ENCODE data around the gene CMSS1. TPM values are rescaled to one million over a fixed set of nuclear protein-coding genes. Genes with fewer than 3 reads are reported as not detected.
A peak's percentile ranks its signal among the peaks of the same experiment; 100 is the strongest.

Gene CMSS1
- total RNA-seq, 1 experiment from 2014 or later = 70.6 TPM

GRCh38 chr3:99901200-99901926 is 83.7 kb downstream of the CMSS1 start:
- ATAC-seq = no peak
- CTCF ChIA-PET = interaction anchor here (1.4 kb wide), 1 partner anchor 19 kb away, joined by 3 read pairs; no protein-coding TSS in a partner anchor
- H3K27me3 Mint-ChIP-seq (ENCODE audit: low read depth) = no peaks in the 10 kb centered on the region

GRCh38 chr3:99902091-99902490 is 84.4 kb downstream of the CMSS1 start:
- Mint-ChIP-seq H3K4me1 (peaks cover 25% of the 10 kb centered on the region), H3K4me3 (no peak overlapping the region), H3K36me3 (no peaks in the 10 kb centered on the region), H3K9me3 (no peaks in the 10 kb centered on the region), H3K27me3 (ENCODE audit: low read depth) (no peaks in the 10 kb centered on the region), H3K27ac (no peak overlapping the region)
- DNase-seq (ENCODE audit: low spot score) = no peak
- ChIA-PET CTCF (interaction anchor here (1.4 kb wide), 1 partner anchor 18 kb away, joined by 3 read pairs; no protein-coding TSS in a partner anchor), POLR2A (no interaction called here)
- TF ChIP-seq CREB1 (CRISPR knock-in tag; IDR thresholded peaks at IDR 0.05) (no peak), SOX15 (CRISPR knock-in tag; IDR thresholded peaks at IDR 0.05) (no peak), FOXJ3 (CRISPR knock-in tag; IDR thresholded peaks at IDR 0.05; ENCODE audit: borderline replicate concordance) (no peak)
- no peak for ATAC-seq

More at GRCh38 chr3:99901200-99901926, 83.7 kb downstream of the CMSS1 start:
- POLR2A ChIA-PET = no interaction called here
- TF ChIP-seq GABPB1 (CRISPR knock-in tag; IDR thresholded peaks at IDR 0.05) (peak; percentile 40; the same call in 1 of the 2 replicates), CREB1 (CRISPR knock-in tag; IDR thresholded peaks at IDR 0.05) (no peak)
- Mint-ChIP-seq H3K36me3 (no peaks in the 10 kb centered on the region), H3K4me1 (peaks cover 31% of the 10 kb centered on the region), H3K9me3 (no peaks in the 10 kb centered on the region), H3K4me3 (no peak overlapping the region), H3K27ac (peak overlapping the region; percentile 7; the same call in 1 of the 2 replicates)
- DNase-seq (ENCODE audit: low spot score) = no peak

GRCh38 chr3:99903869-99904268 is 86.2 kb downstream of the CMSS1 start:
- no peak overlapping the region for H3K4me3 Mint-ChIP-seq
- ChIA-PET CTCF (no interaction called here), POLR2A (no interaction called here)
- no peak for TF ChIP-seq PRRX2 (CRISPR knock-in tag; IDR thresholded peaks at IDR 0.05)
- no peak for TF ChIP-seq ZNF232 (CRISPR knock-in tag; IDR thresholded peaks at IDR 0.05)
- ATAC-seq = no peak
- no peak for DNase-seq (ENCODE audit: low spot score)
- H3K27ac Mint-ChIP-seq = no peak overlapping the region
- H3K9me3 Mint-ChIP-seq = no peaks in the 10 kb centered on the region
- no peaks in the 10 kb centered on the region for H3K36me3 Mint-ChIP-seq
- H3K27me3 Mint-ChIP-seq (ENCODE audit: low read depth) = no peaks in the 10 kb centered on the region
- peaks cover 22% of the 10 kb centered on the region for H3K4me1 Mint-ChIP-seq

GRCh38 chr3:99907959-99908544 is 90.4 kb downstream of the CMSS1 start:
- ATAC-seq (no peak), DNase-seq (ENCODE audit: low spot score) (no peak)
- Mint-ChIP-seq H3K4me1 (peaks cover 38% of the 10 kb centered on the region), H3K4me3 (no peak overlapping the region), H3K27ac (no peak overlapping the region), H3K36me3 (no peaks in the 10 kb centered on the region), H3K9me3 (no peaks in the 10 kb centered on the region), H3K27me3 (ENCODE audit: low read depth) (no peaks in the 10 kb centered on the region)
- POLR2A ChIA-PET = no interaction called here
- TF ChIP-seq TCF7 (CRISPR knock-in tag; IDR thresholded peaks at IDR 0.05; ENCODE audit: low read depth) = no peak
- no peak for TF ChIP-seq STAT6 (CRISPR knock-in tag; conservative IDR thresholded peaks at IDR 0.05; ENCODE audit: low read depth)
- TF ChIP-seq SOX15 (CRISPR knock-in tag; IDR thresholded peaks at IDR 0.05) = no peak
- TF ChIP-seq OVOL2 (CRISPR knock-in tag; IDR thresholded peaks at IDR 0.05; ENCODE audit: borderline replicate concordance) = no peak
- TF ChIP-seq EMX1 (CRISPR knock-in tag; IDR thresholded peaks at IDR 0.05) = no peak
- no peak for TF ChIP-seq GRHL2 (CRISPR knock-in tag; IDR thresholded peaks at IDR 0.05; ENCODE audit: insufficient replicate concordance, severe bottlenecking)
- TF ChIP-seq IRF1 (CRISPR knock-in tag; IDR thresholded peaks at IDR 0.05) = no peak
- TF ChIP-seq KAT7 (CRISPR knock-in tag; IDR thresholded peaks at IDR 0.05; ENCODE audit: borderline replicate concordance) = no peak
- CTCF ChIA-PET = interaction anchor here (0.6 to 1.5 kb wide), 3 partner anchors 14 to 161 kb away, joined by 3 read pairs; no protein-coding TSS in a partner anchor
